OCI-LY3 (cell line): ENCODE results near the gene GABARAPL1.
A peak's percentile ranks its signal among the peaks of the same experiment; 100 is the strongest.

Experiments
- H2AFZ ChIP-seq: fragments of 200-600, 300-600 bp; shearing (Covaris generic); 2 replicates; pipeline ENCODE4 v1.6.0; 2014; ENCODE audit warnings: antibody characterized with exemption, low read depth, low read length
- H3K27ac ChIP-seq: fragments of 200-600, 300-600 bp; sonication (generic); 2 replicates; pipeline ENCODE4 v1.5.1; 2014; ENCODE audit warnings: mild to moderate bottlenecking, low read length, moderate library complexity, mixed read lengths
- H3K27me3 ChIP-seq: fragments of 200-600, 300-600 bp; sonication (generic); 2 replicates; pipeline ENCODE4 v1.6.1; 2014; ENCODE audit warnings: low read depth, low read length, mixed read lengths
- H3K36me3 ChIP-seq: fragments of 200-600, 300-600 bp; sonication (generic); replicated peaks from 2 replicates; pipeline ENCODE3; 2014; ENCODE audit warnings: low read depth, low read length, mixed read lengths
- H3K4me1 ChIP-seq: fragments of 300-600, 200-600 bp; sonication (generic); 2 replicates; pipeline ENCODE4 v1.6.1; 2014; ENCODE audit warnings: low read length, mixed read lengths
- H3K4me2 ChIP-seq: fragments of 200-600, 300-600 bp; sonication (generic); 2 replicates; pipeline ENCODE4 v1.6.1; 2014; ENCODE audit warnings: low read length, mixed read lengths
- H3K4me3 ChIP-seq: fragments of 300-600, 200-600 bp; sonication (generic); 2 replicates; pipeline ENCODE4 v1.5.1; 2014; ENCODE audit warnings: antibody characterized with exemption, mild to moderate bottlenecking, low read length, moderate library complexity
- H3K79me2 ChIP-seq: fragments of 300-600, 200-600 bp; shearing (Covaris generic); 2 replicates; pipeline ENCODE4 v1.6.1; 2014; ENCODE audit warnings: mild to moderate bottlenecking, low read length, mixed read lengths
- H3K9ac ChIP-seq: fragments of 300-600, 200-600 bp; shearing (Covaris generic); 2 replicates; pipeline ENCODE4 v1.6.0; 2014; ENCODE audit warnings: mild to moderate bottlenecking, low read length, moderate library complexity
- H3K9me3 ChIP-seq: fragments of 200-600, 300-600 bp; shearing (Covaris generic); 2 replicates; pipeline ENCODE4 v1.6.1; 2014; ENCODE audit warnings: low read length, mixed read lengths; ENCODE audit not compliant: insufficient read depth
- H4K20me1 ChIP-seq: fragments of 200-600, 300-600 bp; sonication (generic); 2 replicates; pipeline ENCODE4 v1.6.1; 2016; ENCODE audit warnings: low read length, mixed read lengths; ENCODE audit not compliant: insufficient read depth
- EZH2phosphoT487 ChIP-seq: fragments of 200-600 bp; shearing (Covaris generic); IDR thresholded peaks from 2 replicates; pipeline ENCODE4 v1.6.1; 2018; ENCODE audit warnings: antibody characterized with exemption, mixed run types, low read depth
- TF ChIP-seq, protein P1 (sequence below): fragments of 200-600, 300-600 bp; sonication (generic); IDR thresholded peaks from 2 replicates; pipeline ENCODE4 v1.5.1; 2014; ENCODE audit warnings: antibody characterized with exemption, low read length, low read depth

Gene GABARAPL1

DNA sequence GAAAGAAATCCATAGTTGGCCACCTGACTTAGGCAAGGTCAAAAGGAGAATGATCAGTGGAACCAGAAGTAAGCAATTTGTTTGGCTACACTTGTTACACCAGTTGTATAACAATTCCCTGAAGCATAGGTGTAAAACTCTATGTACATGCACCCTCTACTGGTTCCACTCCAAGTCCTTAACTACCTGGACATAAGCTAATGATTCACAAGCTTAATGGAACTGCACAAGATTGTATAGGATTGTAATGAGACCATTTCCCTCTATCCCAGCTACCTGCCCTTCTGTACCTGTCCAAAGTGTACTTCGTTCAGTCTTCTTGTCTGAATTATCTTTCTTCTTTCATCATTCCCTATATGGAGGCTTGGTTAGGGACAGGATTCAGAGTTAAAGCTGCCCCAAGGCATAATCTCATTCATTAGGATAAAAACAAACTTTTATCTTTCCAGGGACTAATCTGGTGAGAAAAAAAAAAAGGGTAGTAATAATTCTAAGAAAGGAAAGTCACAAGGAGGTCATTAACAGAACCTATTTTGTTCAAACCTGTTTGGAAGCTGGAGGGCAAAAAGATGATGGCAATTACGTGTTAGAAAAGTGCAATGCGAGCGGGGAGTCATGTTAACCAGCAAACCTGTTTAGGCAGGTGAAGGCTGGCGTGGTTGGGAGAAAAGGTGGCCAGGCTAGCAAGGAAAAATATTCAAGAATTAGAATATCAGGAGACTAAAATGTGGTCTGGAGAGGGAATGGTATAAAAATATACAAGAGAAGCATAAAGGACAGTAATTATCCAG lies 36.6 kb upstream of the GABARAPL1 start:
- H3K9ac ChIP-seq = no peak overlapping the region
- TF ChIP-seq EZH2phosphoT487 = no peak
- TF ChIP-seq, protein P1, sequence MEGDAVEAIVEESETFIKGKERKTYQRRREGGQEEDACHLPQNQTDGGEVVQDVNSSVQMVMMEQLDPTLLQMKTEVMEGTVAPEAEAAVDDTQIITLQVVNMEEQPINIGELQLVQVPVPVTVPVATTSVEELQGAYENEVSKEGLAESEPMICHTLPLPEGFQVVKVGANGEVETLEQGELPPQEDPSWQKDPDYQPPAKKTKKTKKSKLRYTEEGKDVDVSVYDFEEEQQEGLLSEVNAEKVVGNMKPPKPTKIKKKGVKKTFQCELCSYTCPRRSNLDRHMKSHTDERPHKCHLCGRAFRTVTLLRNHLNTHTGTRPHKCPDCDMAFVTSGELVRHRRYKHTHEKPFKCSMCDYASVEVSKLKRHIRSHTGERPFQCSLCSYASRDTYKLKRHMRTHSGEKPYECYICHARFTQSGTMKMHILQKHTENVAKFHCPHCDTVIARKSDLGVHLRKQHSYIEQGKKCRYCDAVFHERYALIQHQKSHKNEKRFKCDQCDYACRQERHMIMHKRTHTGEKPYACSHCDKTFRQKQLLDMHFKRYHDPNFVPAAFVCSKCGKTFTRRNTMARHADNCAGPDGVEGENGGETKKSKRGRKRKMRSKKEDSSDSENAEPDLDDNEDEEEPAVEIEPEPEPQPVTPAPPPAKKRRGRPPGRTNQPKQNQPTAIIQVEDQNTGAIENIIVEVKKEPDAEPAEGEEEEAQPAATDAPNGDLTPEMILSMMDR = peak; percentile 18; the same call in 1 of the 2 replicates
- H3K79me2 ChIP-seq = no peaks in the 10 kb centered on the region
- H3K27me3 ChIP-seq = peaks cover 64% of the 10 kb centered on the region
- H3K4me3 ChIP-seq = no peak overlapping the region
- H4K20me1 ChIP-seq = no peaks in the 10 kb centered on the region
- no peak overlapping the region for H3K4me2 ChIP-seq
- no peaks in the 10 kb centered on the region for H3K36me3 ChIP-seq
- H3K4me1 ChIP-seq = no peaks in the 10 kb centered on the region
- no peaks in the 10 kb centered on the region for H3K9me3 ChIP-seq
- no peak overlapping the region for H2AFZ ChIP-seq
- no peak overlapping the region for H3K27ac ChIP-seq

DNA sequence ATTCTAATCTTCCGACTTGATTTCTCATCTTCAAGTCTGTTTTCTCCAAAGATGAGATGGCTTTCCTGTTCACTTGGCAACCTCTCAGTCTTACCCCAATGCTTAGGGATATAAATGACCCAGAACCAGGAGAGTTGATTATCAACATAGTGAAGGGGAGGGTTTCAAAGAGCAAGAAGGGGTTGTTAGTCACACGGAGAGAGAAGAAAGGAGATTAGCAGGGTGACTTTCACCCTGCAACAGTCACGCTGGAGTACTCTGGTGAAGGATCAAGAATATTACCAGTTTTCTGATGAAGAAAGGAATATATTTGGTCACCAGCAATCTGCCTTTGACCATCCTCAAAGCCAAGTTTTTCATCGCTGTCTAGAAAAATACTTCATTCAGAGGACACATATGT lies 33.9 kb upstream of the GABARAPL1 start, which contains the start of gene TMEM52B:
Gene TMEM52B, plus strand, starts transcription at position 212 of the 400 bp plus-strand sequence. CDS start 543 bp downstream, outside the sequence.
- H3K4me2 ChIP-seq = no peak within 1 kb of the TSS
- no peaks in the 10 kb centered on the region for H3K4me1 ChIP-seq
- no peaks in the 10 kb centered on the region for H3K9me3 ChIP-seq
- H3K36me3 ChIP-seq = no peaks in the 10 kb centered on the region
- TF ChIP-seq EZH2phosphoT487 = no peak
- TF ChIP-seq, protein P1 = no peak
- H2AFZ ChIP-seq = no peak within 1 kb of the TSS
- peaks cover 60% of the 10 kb centered on the region for H3K27me3 ChIP-seq
- H3K9ac ChIP-seq = no peak within 1 kb of the TSS
- no peaks in the 10 kb centered on the region for H3K79me2 ChIP-seq
- no peak within 1 kb of the TSS for H3K27ac ChIP-seq
- H3K4me3 ChIP-seq = no peak within 1 kb of the TSS
- H4K20me1 ChIP-seq = no peaks in the 10 kb centered on the region

DNA sequence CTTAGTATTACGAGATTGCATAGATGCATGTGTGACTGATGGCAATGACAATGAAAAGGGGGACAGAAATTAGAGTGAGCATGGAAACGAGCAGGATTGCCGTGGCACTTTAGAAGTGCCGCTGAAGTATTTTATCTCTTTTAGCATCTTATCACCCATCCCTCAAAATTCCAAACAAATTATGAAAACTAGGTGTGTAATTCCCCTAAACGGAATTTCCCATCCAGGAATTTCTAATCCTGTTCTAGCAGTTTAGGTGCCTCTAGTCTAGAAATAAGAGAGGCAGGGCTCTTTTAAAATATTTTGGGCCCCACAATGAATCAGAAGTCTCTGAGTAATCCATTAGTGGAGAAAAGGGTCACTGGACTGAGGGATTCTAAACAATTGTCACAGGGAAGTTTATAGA lies 32.9 kb upstream of the GABARAPL1 start:
- Histone ChIP-seq H3K4me1 (no peaks in the 10 kb centered on the region), H3K36me3 (no peaks in the 10 kb centered on the region), H3K4me3 (no peak overlapping the region), H4K20me1 (no peaks in the 10 kb centered on the region), H3K27me3 (peaks cover 69% of the 10 kb centered on the region), H3K9me3 (no peaks in the 10 kb centered on the region), H3K9ac (no peak overlapping the region), H3K79me2 (no peaks in the 10 kb centered on the region), H3K27ac (no peak overlapping the region), H2AFZ (no peak overlapping the region), H3K4me2 (no peak overlapping the region)
- TF ChIP-seq EZH2phosphoT487 = no peak
- TF ChIP-seq, protein P1 = no peak

DNA sequence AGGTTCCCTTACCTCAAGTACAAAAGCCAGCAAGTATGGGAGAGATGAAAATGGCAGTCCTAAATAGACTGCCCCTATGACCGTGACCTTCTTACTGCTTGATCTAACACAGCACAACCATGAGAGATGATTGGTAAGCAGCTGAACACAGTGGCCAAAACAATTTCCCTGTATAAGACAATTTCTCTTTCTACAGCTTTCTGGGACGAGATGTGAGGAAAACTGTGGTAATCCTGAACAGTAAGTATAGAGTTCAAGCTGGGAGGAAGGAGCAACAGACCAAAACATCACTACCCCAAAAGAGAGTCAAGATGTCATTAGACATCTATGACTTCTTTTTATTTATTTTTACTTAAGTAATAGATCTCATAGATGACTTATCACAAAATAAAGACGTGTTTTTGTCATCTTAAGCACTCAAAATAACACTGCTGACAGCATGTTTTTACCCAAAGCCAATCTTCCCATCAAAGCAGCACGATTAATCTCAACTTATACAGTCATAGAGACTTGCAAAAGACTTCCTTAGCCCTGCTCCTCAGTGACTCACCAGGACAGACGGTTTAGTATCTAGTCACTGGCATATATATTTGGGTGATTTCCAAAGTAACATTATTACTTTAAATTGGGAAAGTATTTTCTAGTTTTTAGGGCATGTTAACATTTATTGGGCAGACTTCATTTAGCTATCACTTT lies 30.2 kb upstream of the GABARAPL1 start:
- Histone ChIP-seq H4K20me1 (no peaks in the 10 kb centered on the region), H3K9me3 (no peaks in the 10 kb centered on the region), H3K4me3 (no peak overlapping the region), H3K79me2 (no peaks in the 10 kb centered on the region), H3K36me3 (no peaks in the 10 kb centered on the region), H2AFZ (no peak overlapping the region), H3K27ac (no peak overlapping the region), H3K4me2 (no peak overlapping the region), H3K4me1 (no peaks in the 10 kb centered on the region), H3K9ac (no peak overlapping the region), H3K27me3 (peaks cover 61% of the 10 kb centered on the region)
- no peak for TF ChIP-seq EZH2phosphoT487
- TF ChIP-seq, protein P1 = no peak
